HG03439 (cell line): ENCODE results near the gene CFAP74.
"Not testable (repeated sequence)": the region's sequence is repeated elsewhere in the genome, so short reads cannot be mapped to it uniquely, and the experiment has no call there.

Experiments
- ATAC-seq: cut with Tn5 transposase; IDR thresholded peaks from one replicate; pipeline ENCODE4 v1.9.1; 2021; ENCODE audit warnings: mild to moderate bottlenecking, moderate library complexity; ENCODE audit not compliant: unreplicated experiment

The CFAP74 gene

GRCh38 chr1:1954831-1955441 is 48.6 kb downstream of the CFAP74 start:
- ATAC-seq, result no peak

GRCh38 chr1:1954015-1954414 is 49.6 kb downstream of the CFAP74 start:
- no peak for ATAC-seq

GRCh38 chr1:1950940-1951339 is 52.6 kb downstream of the CFAP74 start:
- no peak for ATAC-seq

GRCh38 chr1:1948783-1949182 is 54.8 kb downstream of the CFAP74 start:
- ATAC-seq, result no peak

- ATAC-seq, result no peak
Measured at GRCh38 chr1:1947493-1947892, 56.1 kb downstream of the CFAP74 start.

- ATAC-seq, result no peak
Measured at GRCh38 chr1:1946540-1946939, 57.0 kb downstream of the CFAP74 start.

GRCh38 chr1:1945782-1946393 is 57.7 kb downstream of the CFAP74 start:
- no peak for ATAC-seq

GRCh38 chr1:1943834-1944570 is 59.6 kb downstream of the CFAP74 start:
- ATAC-seq, result no peak

- no peak for ATAC-seq
Measured at GRCh38 chr1:1942753-1943656, 60.6 kb downstream of the CFAP74 start.

- no peak for ATAC-seq
Measured at GRCh38 chr1:1941868-1942752, 61.5 kb downstream of the CFAP74 start.

- no peak for ATAC-seq
Measured at GRCh38 chr1:1941211-1941841, 62.3 kb downstream of the CFAP74 start.

- no peak for ATAC-seq
Measured at GRCh38 chr1:1940123-1940425, 63.5 kb downstream of the CFAP74 start.

GRCh38 chr1:1939296-1940122 is 64.1 kb downstream of the CFAP74 start:
- no peak for ATAC-seq

- ATAC-seq, result no peak
Measured at GRCh38 chr1:1938613-1939295, 64.8 kb downstream of the CFAP74 start.

- ATAC-seq, result no peak
Measured at GRCh38 chr1:1938276-1938573, 65.4 kb downstream of the CFAP74 start.

GRCh38 chr1:1937549-1938275 is 65.9 kb downstream of the CFAP74 start:
- ATAC-seq, result no peak

GRCh38 chr1:1937061-1937460 is 66.5 kb downstream of the CFAP74 start:
- ATAC-seq, result no peak

GRCh38 chr1:1934848-1935247 is 68.7 kb downstream of the CFAP74 start:
- not testable (repeated sequence) for ATAC-seq
